ENCODE results near the gene FOS.

- TF ChIP-seq CSDC2 (CRISPR knock-in tag; IDR thresholded peaks at IDR 0.05) (no peak), GLIS3 (CRISPR knock-in tag; IDR thresholded peaks at IDR 0.05) (no peak), TCF4 (CRISPR knock-in tag; IDR thresholded peaks at IDR 0.05; ENCODE audit: borderline replicate concordance) (no peak), ZNF565 (CRISPR knock-in tag; conservative IDR thresholded peaks at IDR 0.05; ENCODE audit: low read depth) (no peak), PATZ1 (CRISPR knock-in tag; IDR thresholded peaks at IDR 0.05; ENCODE audit: borderline replicate concordance) (no peak), ZNF70 (CRISPR knock-in tag; IDR thresholded peaks at IDR 0.05) (no peak), SNAI2 (CRISPR knock-in tag; IDR thresholded peaks at IDR 0.05) (no peak), ZFP3 (CRISPR knock-in tag; IDR thresholded peaks at IDR 0.05) (no peak)
- TF ChIP-seq, protein P1, sequence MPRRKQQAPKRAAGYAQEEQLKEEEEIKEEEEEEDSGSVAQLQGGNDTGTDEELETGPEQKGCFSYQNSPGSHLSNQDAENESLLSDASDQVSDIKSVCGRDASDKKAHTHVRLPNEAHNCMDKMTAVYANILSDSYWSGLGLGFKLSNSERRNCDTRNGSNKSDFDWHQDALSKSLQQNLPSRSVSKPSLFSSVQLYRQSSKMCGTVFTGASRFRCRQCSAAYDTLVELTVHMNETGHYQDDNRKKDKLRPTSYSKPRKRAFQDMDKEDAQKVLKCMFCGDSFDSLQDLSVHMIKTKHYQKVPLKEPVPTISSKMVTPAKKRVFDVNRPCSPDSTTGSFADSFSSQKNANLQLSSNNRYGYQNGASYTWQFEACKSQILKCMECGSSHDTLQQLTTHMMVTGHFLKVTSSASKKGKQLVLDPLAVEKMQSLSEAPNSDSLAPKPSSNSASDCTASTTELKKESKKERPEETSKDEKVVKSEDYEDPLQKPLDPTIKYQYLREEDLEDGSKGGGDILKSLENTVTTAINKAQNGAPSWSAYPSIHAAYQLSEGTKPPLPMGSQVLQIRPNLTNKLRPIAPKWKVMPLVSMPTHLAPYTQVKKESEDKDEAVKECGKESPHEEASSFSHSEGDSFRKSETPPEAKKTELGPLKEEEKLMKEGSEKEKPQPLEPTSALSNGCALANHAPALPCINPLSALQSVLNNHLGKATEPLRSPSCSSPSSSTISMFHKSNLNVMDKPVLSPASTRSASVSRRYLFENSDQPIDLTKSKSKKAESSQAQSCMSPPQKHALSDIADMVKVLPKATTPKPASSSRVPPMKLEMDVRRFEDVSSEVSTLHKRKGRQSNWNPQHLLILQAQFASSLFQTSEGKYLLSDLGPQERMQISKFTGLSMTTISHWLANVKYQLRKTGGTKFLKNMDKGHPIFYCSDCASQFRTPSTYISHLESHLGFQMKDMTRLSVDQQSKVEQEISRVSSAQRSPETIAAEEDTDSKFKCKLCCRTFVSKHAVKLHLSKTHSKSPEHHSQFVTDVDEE (CRISPR knock-in tag; IDR thresholded peaks at IDR 0.05): no peak
These were observed 44.2 kb upstream of the FOS start for GRCh38 chr14:75234173-75235115.

All from SK-N-SH treated with all-trans-retinoic acid at 6 μM for 48 hours (cell line).